ENCODE data around the gene JAML. TPM values are rescaled to one million over a fixed set of nuclear protein-coding genes. Genes with fewer than 3 reads are reported as not detected.

JAML gene
- total RNA-seq, 3 donors from 2014 or later: 7.5 to 15.0 (median 7.7) TPM

DNA sequence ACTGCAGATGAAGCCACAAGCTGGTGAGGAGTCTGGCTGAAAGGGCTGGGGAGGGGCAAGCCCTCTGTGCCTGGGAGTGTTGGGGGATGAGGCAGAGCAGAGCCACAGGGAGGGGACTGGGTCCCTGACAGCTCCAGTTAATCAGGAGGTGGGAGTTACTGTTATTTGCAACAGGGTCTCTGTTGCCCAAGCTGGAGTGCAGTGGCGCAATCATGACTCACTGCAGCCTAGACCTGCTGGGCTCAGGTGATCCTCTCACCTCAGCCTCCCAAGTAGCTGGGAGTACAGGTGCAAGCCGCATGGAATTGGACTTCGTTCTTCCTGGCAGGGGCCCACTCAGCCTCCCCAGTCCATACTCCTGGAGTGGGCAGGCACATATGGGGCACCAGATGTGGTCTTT, 56.1 kb downstream of the JAML start:
- no peaks in the 10 kb centered on the region for H3K9me3 ChIP-seq
- DNase-seq (no peak), ATAC-seq (no peak)
- peaks cover 7% of the 10 kb centered on the region for H3K4me1 ChIP-seq (ENCODE audit: low read depth)
- intact Hi-C loops (cut with DNase I, micrococcal nuclease): no loop called here
- no peaks in the 10 kb centered on the region for H3K36me3 ChIP-seq (ENCODE audit: low read depth)
- TF ChIP-seq, protein P1, sequence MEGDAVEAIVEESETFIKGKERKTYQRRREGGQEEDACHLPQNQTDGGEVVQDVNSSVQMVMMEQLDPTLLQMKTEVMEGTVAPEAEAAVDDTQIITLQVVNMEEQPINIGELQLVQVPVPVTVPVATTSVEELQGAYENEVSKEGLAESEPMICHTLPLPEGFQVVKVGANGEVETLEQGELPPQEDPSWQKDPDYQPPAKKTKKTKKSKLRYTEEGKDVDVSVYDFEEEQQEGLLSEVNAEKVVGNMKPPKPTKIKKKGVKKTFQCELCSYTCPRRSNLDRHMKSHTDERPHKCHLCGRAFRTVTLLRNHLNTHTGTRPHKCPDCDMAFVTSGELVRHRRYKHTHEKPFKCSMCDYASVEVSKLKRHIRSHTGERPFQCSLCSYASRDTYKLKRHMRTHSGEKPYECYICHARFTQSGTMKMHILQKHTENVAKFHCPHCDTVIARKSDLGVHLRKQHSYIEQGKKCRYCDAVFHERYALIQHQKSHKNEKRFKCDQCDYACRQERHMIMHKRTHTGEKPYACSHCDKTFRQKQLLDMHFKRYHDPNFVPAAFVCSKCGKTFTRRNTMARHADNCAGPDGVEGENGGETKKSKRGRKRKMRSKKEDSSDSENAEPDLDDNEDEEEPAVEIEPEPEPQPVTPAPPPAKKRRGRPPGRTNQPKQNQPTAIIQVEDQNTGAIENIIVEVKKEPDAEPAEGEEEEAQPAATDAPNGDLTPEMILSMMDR (IDR thresholded peaks at IDR 0.05): no peak
- H3K4me3 ChIP-seq: no peak overlapping the region

DNA sequence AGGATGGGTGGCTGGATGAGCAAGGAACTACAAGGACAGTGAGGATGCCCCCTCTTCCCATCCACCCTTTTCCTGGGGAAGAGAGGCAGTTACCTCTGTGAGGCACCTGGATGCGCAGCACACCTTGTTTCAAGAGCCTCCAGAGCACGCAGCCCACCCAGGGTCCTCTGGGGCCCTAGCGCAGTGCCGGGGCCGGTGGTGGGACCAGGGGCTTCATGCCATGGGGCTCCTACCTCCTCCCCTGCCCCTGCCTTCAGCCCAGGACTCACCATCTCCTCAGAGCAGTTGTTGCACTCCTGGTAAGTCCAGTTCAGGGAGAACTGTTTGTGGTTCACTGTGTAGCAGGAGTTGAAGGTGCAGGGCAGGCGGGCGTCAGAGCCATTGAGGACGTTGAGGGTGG, 56.5 kb downstream of the JAML start:
- Histone ChIP-seq H3K4me3 (no peak overlapping the region), H3K36me3 (ENCODE audit: low read depth) (no peaks in the 10 kb centered on the region), H3K4me1 (ENCODE audit: low read depth) (peaks cover 7% of the 10 kb centered on the region), H3K9me3 (no peaks in the 10 kb centered on the region)
- ATAC-seq: no peak
- intact Hi-C loops (cut with DNase I, micrococcal nuclease): no loop called here
- no peak for DNase-seq
- TF ChIP-seq, protein P1 (IDR thresholded peaks at IDR 0.05): no peak

DNA sequence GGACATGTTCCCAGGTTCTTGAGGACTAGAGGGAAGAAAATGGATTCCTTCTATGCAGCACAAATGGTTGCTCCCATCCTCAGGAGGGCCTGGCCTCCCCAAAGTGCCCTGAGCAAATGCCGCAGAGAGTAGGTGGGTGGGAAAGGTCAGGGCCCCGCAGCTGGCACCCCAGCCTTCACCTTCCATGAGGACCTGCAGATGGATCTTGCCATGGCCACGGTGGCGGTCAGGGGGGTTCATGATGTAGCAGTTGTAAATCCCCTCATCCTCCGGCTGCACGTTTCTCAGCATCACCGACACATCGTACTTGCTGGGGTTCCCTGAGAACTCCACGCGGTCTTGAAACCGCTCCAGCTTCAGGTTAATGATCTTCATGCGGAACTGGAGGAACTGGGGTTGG, 56.9 kb downstream of the JAML start:
- no peak for ATAC-seq
- intact Hi-C loops (cut with DNase I, micrococcal nuclease): no loop called here
- Histone ChIP-seq H3K4me3 (no peak overlapping the region), H3K36me3 (ENCODE audit: low read depth) (no peaks in the 10 kb centered on the region), H3K4me1 (ENCODE audit: low read depth) (peaks cover 7% of the 10 kb centered on the region), H3K9me3 (no peaks in the 10 kb centered on the region)
- TF ChIP-seq, protein P1 (IDR thresholded peaks at IDR 0.05): no peak
- no peak for DNase-seq

DNA sequence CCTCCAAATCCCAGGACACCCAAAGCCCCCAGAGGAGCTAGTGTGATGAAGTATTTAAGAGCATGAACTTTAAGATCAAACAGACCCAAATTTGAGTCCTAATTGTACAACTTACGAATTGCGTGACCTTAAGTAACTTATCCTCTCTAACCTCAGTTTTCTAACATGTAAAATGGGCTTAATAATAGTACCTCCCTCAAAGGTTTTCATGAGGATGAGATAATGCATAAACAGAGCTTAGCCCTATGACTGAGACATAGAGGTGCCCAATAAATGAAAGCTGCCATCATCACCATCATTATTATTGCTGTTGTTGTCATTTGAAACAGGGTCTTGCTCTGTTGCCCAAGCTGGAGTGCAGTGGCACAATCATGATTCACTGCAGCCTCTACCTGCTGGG, 57.6 kb downstream of the JAML start:
- H3K9me3 ChIP-seq: no peaks in the 10 kb centered on the region

DNA sequence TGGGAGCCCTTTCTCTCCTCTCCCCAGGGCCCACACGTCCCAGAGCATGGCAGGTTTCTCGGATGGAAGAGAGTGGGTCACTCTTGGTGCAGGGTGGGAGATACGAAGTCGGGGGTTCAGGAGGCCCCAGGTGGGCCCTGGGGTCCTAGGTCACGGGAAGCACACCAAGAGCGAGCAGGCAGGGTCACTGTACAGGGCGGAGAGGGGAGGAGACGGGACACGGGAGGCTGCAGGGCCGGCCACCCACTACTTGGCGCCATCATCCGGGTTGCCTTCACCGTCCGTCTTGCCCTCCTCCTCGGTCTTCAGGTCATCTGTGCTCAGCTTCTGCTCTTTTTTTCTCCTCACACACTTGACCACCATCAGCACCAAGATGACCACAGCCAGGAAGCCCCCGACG, 58.2 kb downstream of the JAML start:
- DNase-seq: no peak
- Histone ChIP-seq H3K4me3 (no peak overlapping the region), H3K4me1 (ENCODE audit: low read depth) (peaks cover 3% of the 10 kb centered on the region), H3K9me3 (no peaks in the 10 kb centered on the region), H3K36me3 (ENCODE audit: low read depth) (no peaks in the 10 kb centered on the region)
- TF ChIP-seq, protein P1 (IDR thresholded peaks at IDR 0.05): no peak
- no peak for ATAC-seq
- intact Hi-C loops (cut with DNase I, micrococcal nuclease): no loop called here

More for the DNA sequence above, 57.6 kb downstream of the JAML start:
- Histone ChIP-seq H3K4me3 (no peak overlapping the region), H3K4me1 (ENCODE audit: low read depth) (peaks cover 7% of the 10 kb centered on the region), H3K36me3 (ENCODE audit: low read depth) (no peaks in the 10 kb centered on the region)
- DNase-seq (no peak), ATAC-seq (no peak)
- intact Hi-C loops (cut with DNase I, micrococcal nuclease): no loop called here
- TF ChIP-seq, protein P1 (IDR thresholded peaks at IDR 0.05): no peak

DNA sequence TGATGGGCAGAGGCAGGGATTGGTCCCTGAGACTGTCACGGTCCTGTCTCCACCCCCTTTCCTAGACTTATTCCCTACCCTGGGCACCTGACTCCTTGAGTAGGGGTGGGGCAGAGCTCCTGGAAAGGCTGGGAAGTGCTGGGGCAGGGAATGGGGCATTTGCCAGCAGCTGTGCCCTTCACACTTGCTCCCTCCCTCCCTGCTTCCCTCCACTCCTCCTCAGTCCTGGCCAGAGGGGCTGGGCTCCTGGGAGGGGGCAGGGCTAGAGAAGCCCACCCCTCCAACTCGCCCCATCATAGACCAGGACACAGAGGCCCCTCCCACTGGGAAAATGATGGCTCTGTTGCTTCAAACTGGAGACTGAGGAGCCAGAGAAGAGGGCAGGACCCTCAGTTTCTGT, 59.9 kb downstream of the JAML start:
- DNase-seq: no peak
- intact Hi-C loops (cut with DNase I, micrococcal nuclease): no loop called here
- Histone ChIP-seq H3K4me1 (ENCODE audit: low read depth) (no peaks in the 10 kb centered on the region), H3K36me3 (ENCODE audit: low read depth) (no peaks in the 10 kb centered on the region), H3K4me3 (no peak overlapping the region), H3K9me3 (no peaks in the 10 kb centered on the region)
- no peak for ATAC-seq
- TF ChIP-seq, protein P1 (IDR thresholded peaks at IDR 0.05): no peak
